OCI-LY3 (cell line): ENCODE measurements around the gene ALDH8A1.

Experiments
- H2AFZ ChIP-seq: fragments of 200-600, 300-600 bp; shearing (Covaris generic); 2 replicates; pipeline ENCODE4 v1.6.0; 2014; ENCODE audit warnings: antibody characterized with exemption, low read depth, low read length
- H3K27ac ChIP-seq: fragments of 200-600, 300-600 bp; sonication (generic); 2 replicates; pipeline ENCODE4 v1.5.1; 2014; ENCODE audit warnings: mild to moderate bottlenecking, low read length, moderate library complexity, mixed read lengths
- H3K27me3 ChIP-seq: fragments of 200-600, 300-600 bp; sonication (generic); 2 replicates; pipeline ENCODE4 v1.6.1; 2014; ENCODE audit warnings: low read depth, low read length, mixed read lengths
- H3K36me3 ChIP-seq: fragments of 200-600, 300-600 bp; sonication (generic); replicated peaks from 2 replicates; pipeline ENCODE3; 2014; ENCODE audit warnings: low read depth, low read length, mixed read lengths
- H3K4me1 ChIP-seq: fragments of 300-600, 200-600 bp; sonication (generic); 2 replicates; pipeline ENCODE4 v1.6.1; 2014; ENCODE audit warnings: low read length, mixed read lengths
- H3K4me2 ChIP-seq: fragments of 200-600, 300-600 bp; sonication (generic); 2 replicates; pipeline ENCODE4 v1.6.1; 2014; ENCODE audit warnings: low read length, mixed read lengths
- H3K4me3 ChIP-seq: fragments of 300-600, 200-600 bp; sonication (generic); 2 replicates; pipeline ENCODE4 v1.5.1; 2014; ENCODE audit warnings: antibody characterized with exemption, mild to moderate bottlenecking, low read length, moderate library complexity
- H3K79me2 ChIP-seq: fragments of 300-600, 200-600 bp; shearing (Covaris generic); 2 replicates; pipeline ENCODE4 v1.6.1; 2014; ENCODE audit warnings: mild to moderate bottlenecking, low read length, mixed read lengths
- H3K9ac ChIP-seq: fragments of 300-600, 200-600 bp; shearing (Covaris generic); 2 replicates; pipeline ENCODE4 v1.6.0; 2014; ENCODE audit warnings: mild to moderate bottlenecking, low read length, moderate library complexity
- H3K9me3 ChIP-seq: fragments of 200-600, 300-600 bp; shearing (Covaris generic); 2 replicates; pipeline ENCODE4 v1.6.1; 2014; ENCODE audit warnings: low read length, mixed read lengths; ENCODE audit not compliant: insufficient read depth
- H4K20me1 ChIP-seq: fragments of 200-600, 300-600 bp; sonication (generic); 2 replicates; pipeline ENCODE4 v1.6.1; 2016; ENCODE audit warnings: low read length, mixed read lengths; ENCODE audit not compliant: insufficient read depth
- CTCF ChIP-seq: fragments of 200-600, 300-600 bp; sonication (generic); IDR thresholded peaks from 2 replicates; pipeline ENCODE4 v1.5.1; 2014; ENCODE audit warnings: antibody characterized with exemption, low read length, low read depth
- EZH2phosphoT487 ChIP-seq: fragments of 200-600 bp; shearing (Covaris generic); IDR thresholded peaks from 2 replicates; pipeline ENCODE4 v1.6.1; 2018; ENCODE audit warnings: antibody characterized with exemption, mixed run types, low read depth

Gene ALDH8A1

GRCh38 chr6:134921721-134922261, 28.1 kb downstream of the ALDH8A1 start:
- Histone ChIP-seq H3K4me2 (no peak overlapping the region), H3K27me3 (no peaks in the 10 kb centered on the region), H3K79me2 (no peaks in the 10 kb centered on the region), H2AFZ (no peak overlapping the region), H3K4me1 (no peaks in the 10 kb centered on the region), H4K20me1 (no peaks in the 10 kb centered on the region), H3K9ac (no peak overlapping the region), H3K36me3 (no peaks in the 10 kb centered on the region), H3K9me3 (no peaks in the 10 kb centered on the region), H3K4me3 (no peak overlapping the region), H3K27ac (no peak overlapping the region)
- no peak for TF ChIP-seq CTCF
- TF ChIP-seq EZH2phosphoT487 = no peak

- Histone ChIP-seq H3K9me3 (no peaks in the 10 kb centered on the region), H3K4me3 (no peak overlapping the region), H3K79me2 (no peaks in the 10 kb centered on the region), H3K36me3 (no peaks in the 10 kb centered on the region), H3K4me2 (no peak overlapping the region), H4K20me1 (no peaks in the 10 kb centered on the region), H2AFZ (no peak overlapping the region), H3K4me1 (no peaks in the 10 kb centered on the region), H3K9ac (no peak overlapping the region), H3K27ac (no peak overlapping the region), H3K27me3 (no peaks in the 10 kb centered on the region)
- no peak for TF ChIP-seq EZH2phosphoT487
- no peak for TF ChIP-seq CTCF
Measured at GRCh38 chr6:134921276-134921675, 28.6 kb downstream of the ALDH8A1 start.

GRCh38 chr6:134920422-134920821, 29.5 kb downstream of the ALDH8A1 start:
- Histone ChIP-seq H3K9ac (no peak overlapping the region), H3K4me2 (no peak overlapping the region), H3K27me3 (no peaks in the 10 kb centered on the region), H3K36me3 (no peaks in the 10 kb centered on the region), H3K9me3 (no peaks in the 10 kb centered on the region), H4K20me1 (no peaks in the 10 kb centered on the region), H3K4me3 (no peak overlapping the region), H3K27ac (no peak overlapping the region), H3K4me1 (no peaks in the 10 kb centered on the region), H3K79me2 (no peaks in the 10 kb centered on the region), H2AFZ (no peak overlapping the region)
- TF ChIP-seq CTCF = no peak
- no peak for TF ChIP-seq EZH2phosphoT487

GRCh38 chr6:134918418-134918961, 31.4 kb downstream of the ALDH8A1 start:
- no peak overlapping the region for H3K4me3 ChIP-seq
- H3K27ac ChIP-seq = no peak overlapping the region
- H4K20me1 ChIP-seq = no peaks in the 10 kb centered on the region
- H3K4me2 ChIP-seq = no peak overlapping the region
- TF ChIP-seq CTCF (no peak), EZH2phosphoT487 (no peak)
- no peaks in the 10 kb centered on the region for H3K36me3 ChIP-seq
- H3K27me3 ChIP-seq = no peaks in the 10 kb centered on the region
- no peaks in the 10 kb centered on the region for H3K4me1 ChIP-seq
- no peaks in the 10 kb centered on the region for H3K79me2 ChIP-seq
- no peak overlapping the region for H2AFZ ChIP-seq
- H3K9me3 ChIP-seq = no peaks in the 10 kb centered on the region
- no peak overlapping the region for H3K9ac ChIP-seq
